ENCODE results near the gene KREMEN2. TPM values are rescaled to one million over a fixed set of nuclear protein-coding genes. Genes with fewer than 3 reads are reported as not detected.

The KREMEN2 gene
- total and polyA plus RNA-seq, 4 donors = not detected

- TF ChIP-seq ZBTB33 (IDR thresholded peaks at IDR 0.05) (no peak), YY1 (IDR thresholded peaks at IDR 0.05) (no peak), TAF1 (conservative IDR thresholded peaks at IDR 0.05) (no peak)
Observed at GRCh38 chr16:2986623-2987188, 22.6 kb downstream of the KREMEN2 start (continued).

GRCh38 chr16:2987286-2987685 is 23.2 kb downstream of the KREMEN2 start:
- Histone ChIP-seq H3K9me3 (ENCODE audit: control insufficient read depth in 4 of 4, low read length in 3 of 4) (no peaks in the 10 kb centered on the region), H3K9ac (ENCODE audit: low read depth in 1 of 2, low read length in 2 of 2) (no peak overlapping the region), H3K27me3 (ENCODE audit: control insufficient read depth in 4 of 4, insufficient read depth in 4 of 4, low read length in 3 of 4) (no peaks in the 10 kb centered on the region), H3K27ac (ENCODE audit: low read depth in 1 of 2, low read length in 2 of 2) (no peak overlapping the region), H3K4me1 (ENCODE audit: control insufficient read depth in 4 of 4, insufficient read depth in 4 of 4, low read length in 3 of 4) (peaks cover 0 to 17% (median 9%) of the 10 kb centered on the region in 4 donors), H3K36me3 (ENCODE audit: control insufficient read depth in 4 of 4, insufficient read depth in 3 of 4, low read depth in 1 of 4, low read length in 3 of 4) (no peaks in the 10 kb centered on the region), H3K4me3 (ENCODE audit: low read depth in 1 of 3, low read length in 3 of 3) (no peak overlapping the region)
- TF ChIP-seq YY1 (IDR thresholded peaks at IDR 0.05) (no peak), EGR1 (IDR thresholded peaks at IDR 0.05; ENCODE audit: low read depth in 2 of 2) (no peak), SP1 (IDR thresholded peaks at IDR 0.05) (no peak), NR2F2 (IDR thresholded peaks at IDR 0.05) (no peak), RAD21 (IDR thresholded peaks at IDR 0.05) (no peak), MAX (IDR thresholded peaks at IDR 0.05) (no peak), GABPA (IDR thresholded peaks at IDR 0.05 in 1 of 2, conservative IDR thresholded peaks at IDR 0.05 in 1 of 2) (no peak), ATF3 (IDR thresholded peaks at IDR 0.05) (no peak), FOXA1 (IDR thresholded peaks at IDR 0.05) (no peak), TAF1 (conservative IDR thresholded peaks at IDR 0.05) (no peak), JUND (IDR thresholded peaks at IDR 0.05) (no peak), FOXA2 (IDR thresholded peaks at IDR 0.05) (no peak), RXRA (IDR thresholded peaks at IDR 0.05) (no peak), HNF4A (conservative IDR thresholded peaks at IDR 0.05) (no peak), CTCF (IDR thresholded peaks at IDR 0.05; ENCODE audit: low read depth, low read length, missing input control) (no peak), REST (IDR thresholded peaks at IDR 0.05) (no peak), HNF4G (IDR thresholded peaks at IDR 0.05) (no peak), ZBTB33 (IDR thresholded peaks at IDR 0.05) (no peak)
- WGBS = 92% methylated on average over 9 of the region's 9 CpGs
- no peak for DNase-seq (ENCODE audit: low spot score)
